RWPE2 (cell line): ENCODE results near the gene ANKRD55.

Experiments
- ATAC-seq: fragments of 200-7000 bp; cut with Tn5 transposase; 3 replicates; pipeline ENCODE4 v1.9.1; 2021; ENCODE audit warnings: low read depth
- DNase-seq: peaks from one replicate; pipeline ENCODE4 v3.0.0-alpha.2; 2020; ENCODE audit warnings: low spot score
- H3K27ac ChIP-seq: fragments of 450-650 bp; 2 replicates; pipeline ENCODE4 v1.5.1; 2017; ENCODE audit warnings: mild to moderate bottlenecking; ENCODE audit not compliant: poor library complexity, severe bottlenecking
- H3K27me3 ChIP-seq: fragments of 250-450 bp; sonication (Bioruptor Pico); 2 replicates; pipeline ENCODE4 v1.5.1; 2021; ENCODE audit warnings: mild to moderate bottlenecking, moderate library complexity; ENCODE audit not compliant: insufficient read depth, poor library complexity, severe bottlenecking
- H3K36me3 ChIP-seq: fragments of 250-450 bp; sonication (Bioruptor Pico); 2 replicates; pipeline ENCODE4 v1.5.1; 2020; ENCODE audit warnings: low read depth, mild to moderate bottlenecking, moderate library complexity
- H3K4me1 ChIP-seq: fragments of 250-450 bp; sonication (Bioruptor Pico); 2 replicates; pipeline ENCODE4 v1.5.1; 2021; ENCODE audit warnings: mild to moderate bottlenecking, moderate library complexity; ENCODE audit not compliant: insufficient read depth, poor library complexity, severe bottlenecking
- H3K4me3 ChIP-seq: fragments of 250-450 bp; sonication (Bioruptor Pico); 2 replicates; pipeline ENCODE4 v1.5.1; 2021; ENCODE audit warnings: mild to moderate bottlenecking, moderate library complexity; ENCODE audit not compliant: severe bottlenecking
- H3K9me3 ChIP-seq: fragments of 250-450 bp; sonication (Bioruptor Pico); 2 replicates; pipeline ENCODE4 v1.5.1; 2021; ENCODE audit warnings: mild to moderate bottlenecking, moderate library complexity; ENCODE audit not compliant: severe bottlenecking
- CTCF ChIP-seq: fragments of 450-650 bp; IDR thresholded peaks from one replicate; pipeline ENCODE4 v1.5.1; 2017; ENCODE audit warnings: mild to moderate bottlenecking, moderate library complexity; ENCODE audit not compliant: poor library complexity, severe bottlenecking

ANKRD55 gene

GRCh38 chr5:56185768-56186311, 47.3 kb downstream of the ANKRD55 start:
- Histone ChIP-seq H3K4me3 (no peak overlapping the region), H3K27me3 (no peaks in the 10 kb centered on the region), H3K27ac (no peak overlapping the region), H3K36me3 (no peaks in the 10 kb centered on the region), H3K4me1 (no peaks in the 10 kb centered on the region), H3K9me3 (peaks cover 1% of the 10 kb centered on the region)
- ATAC-seq (no peak), DNase-seq (no peak)
- no peak for TF ChIP-seq CTCF

GRCh38 chr5:56183506-56183905, 49.6 kb downstream of the ANKRD55 start:
- no peak overlapping the region for H3K27ac ChIP-seq
- no peaks in the 10 kb centered on the region for H3K9me3 ChIP-seq
- no peaks in the 10 kb centered on the region for H3K27me3 ChIP-seq
- peak; percentile 92 for ATAC-seq
- DNase-seq, result no peak
- no peaks in the 10 kb centered on the region for H3K36me3 ChIP-seq
- no peak overlapping the region for H3K4me3 ChIP-seq
- TF ChIP-seq CTCF, result no peak
- H3K4me1 ChIP-seq, result no peaks in the 10 kb centered on the region

- Histone ChIP-seq H3K4me1 (peaks cover 3% of the 10 kb centered on the region), H3K27ac (no peak overlapping the region), H3K27me3 (no peaks in the 10 kb centered on the region), H3K36me3 (no peaks in the 10 kb centered on the region), H3K9me3 (no peaks in the 10 kb centered on the region), H3K4me3 (no peak overlapping the region)
- DNase-seq (no peak), ATAC-seq (no peak)
- no peak for TF ChIP-seq CTCF
Measured at GRCh38 chr5:56179442-56179841, 53.7 kb downstream of the ANKRD55 start.

GRCh38 chr5:56178823-56179222, 54.3 kb downstream of the ANKRD55 start:
- ATAC-seq (no peak), DNase-seq (no peak)
- no peaks in the 10 kb centered on the region for H3K9me3 ChIP-seq
- H3K27me3 ChIP-seq, result no peaks in the 10 kb centered on the region
- H3K4me1 ChIP-seq, result peaks cover 3% of the 10 kb centered on the region
- H3K4me3 ChIP-seq, result no peak overlapping the region
- H3K27ac ChIP-seq, result no peak overlapping the region
- no peaks in the 10 kb centered on the region for H3K36me3 ChIP-seq
- no peak for TF ChIP-seq CTCF

GRCh38 chr5:56176871-56177533, 56.1 kb downstream of the ANKRD55 start:
- no peak for DNase-seq
- Histone ChIP-seq H3K27me3 (no peaks in the 10 kb centered on the region), H3K4me3 (no peak overlapping the region), H3K4me1 (peaks cover 3% of the 10 kb centered on the region), H3K36me3 (no peaks in the 10 kb centered on the region), H3K27ac (no peak overlapping the region), H3K9me3 (no peaks in the 10 kb centered on the region)
- TF ChIP-seq CTCF, result no peak
- no peak for ATAC-seq
